ENCODE results near the gene PLCG1.
"Not testable (repeated sequence)": the region's sequence is repeated elsewhere in the genome, so short reads cannot be mapped to it uniquely, and the experiment has no call there.

PLCG1 gene

GRCh38 chr20:41136680-41137613 lies at the start of gene PLCG1:
Gene PLCG1 (plus strand): TSS chr20:41137543. CDS start chr20:41137642, 99 bp downstream.
- peak; percentile 83 to 86 for DNase-seq

GRCh38 chr20:41087777-41088176 lies 49.6 kb upstream of the PLCG1 start:
- DNase-seq, result no peak

GRCh38 chr20:41089555-41089954 lies 47.8 kb upstream of the PLCG1 start:
- no peak for DNase-seq

GRCh38 chr20:41091927-41092326 lies 45.4 kb upstream of the PLCG1 start:
- no peak for DNase-seq

GRCh38 chr20:41094353-41095055 lies 42.8 kb upstream of the PLCG1 start:
- DNase-seq, result peak in 1 of 2 donors; percentile 10

GRCh38 chr20:41095110-41095969 lies 42.0 kb upstream of the PLCG1 start:
- DNase-seq, result peak; percentile 34 to 54

- DNase-seq, result no peak
Measured at GRCh38 chr20:41098703-41099250, 38.6 kb upstream of the PLCG1 start.

GRCh38 chr20:41100001-41100480 lies 37.3 kb upstream of the PLCG1 start:
- no peak for DNase-seq

GRCh38 chr20:41101660-41102059 lies 35.7 kb upstream of the PLCG1 start:
- no peak for DNase-seq

- DNase-seq, result no peak
Measured at GRCh38 chr20:41108531-41108930, 28.8 kb upstream of the PLCG1 start.

GRCh38 chr20:41110012-41110411 lies 27.3 kb upstream of the PLCG1 start:
- DNase-seq, result no peak

GRCh38 chr20:41110930-41111577 lies 26.3 kb upstream of the PLCG1 start:
- DNase-seq, result no peak

GRCh38 chr20:41111578-41111951 lies 25.8 kb upstream of the PLCG1 start:
- DNase-seq, result no peak

- DNase-seq, result no peak
Measured at GRCh38 chr20:41116282-41116956, 20.9 kb upstream of the PLCG1 start.

GRCh38 chr20:41118159-41118558 lies 19.2 kb upstream of the PLCG1 start:
- DNase-seq, result not testable (repeated sequence)

GRCh38 chr20:41118632-41119031 lies 18.7 kb upstream of the PLCG1 start:
- no peak for DNase-seq

GRCh38 chr20:41119614-41120561 lies 17.5 kb upstream of the PLCG1 start:
- no peak for DNase-seq

- DNase-seq, result no peak
Measured at GRCh38 chr20:41121399-41121798, 15.9 kb upstream of the PLCG1 start.

GRCh38 chr20:41123631-41124030 lies 13.7 kb upstream of the PLCG1 start:
- DNase-seq, result no peak

- no peak for DNase-seq
Measured at GRCh38 chr20:41124451-41125094, 12.8 kb upstream of the PLCG1 start.
